Measurements from ENCODE around the gene RIOK1. TPM values are rescaled to one million over a fixed set of nuclear protein-coding genes. Genes with fewer than 3 reads are reported as not detected.

Gene RIOK1
- total RNA-seq, 1 donor from 2014 or later = 24.9 TPM

- Mint-ChIP-seq H3K4me1 (ENCODE audit: low read depth, unreplicated experiment) (no peaks in the 10 kb centered on the region), H3K27me3 (ENCODE audit: unreplicated experiment) (no peaks in the 10 kb centered on the region), H3K36me3 (ENCODE audit: unreplicated experiment) (no peaks in the 10 kb centered on the region), H3K9me3 (ENCODE audit: unreplicated experiment) (no peaks in the 10 kb centered on the region), H3K27ac (ENCODE audit: unreplicated experiment) (no peak overlapping the region), H3K4me3 (ENCODE audit: unreplicated experiment) (no peak overlapping the region)
- DNase-seq = no peak
- no peak for TF ChIP-seq CTCF (IDR thresholded peaks at IDR 0.05; ENCODE audit: partially characterized antibody, unreplicated experiment)
These were observed 29.5 kb downstream of the RIOK1 start for GRCh38 chr6:7419065-7419464.

GRCh38 chr6:7421066-7421465, 31.5 kb downstream of the RIOK1 start:
- H3K4me3 Mint-ChIP-seq (ENCODE audit: unreplicated experiment) = no peak overlapping the region
- no peaks in the 10 kb centered on the region for H3K9me3 Mint-ChIP-seq (ENCODE audit: unreplicated experiment)
- no peaks in the 10 kb centered on the region for H3K27me3 Mint-ChIP-seq (ENCODE audit: unreplicated experiment)
- H3K36me3 Mint-ChIP-seq (ENCODE audit: unreplicated experiment) = no peaks in the 10 kb centered on the region
- H3K4me1 Mint-ChIP-seq (ENCODE audit: low read depth, unreplicated experiment) = no peaks in the 10 kb centered on the region
- no peak for TF ChIP-seq CTCF (IDR thresholded peaks at IDR 0.05; ENCODE audit: partially characterized antibody, unreplicated experiment)
- no peak for DNase-seq
- H3K27ac Mint-ChIP-seq (ENCODE audit: unreplicated experiment) = no peak overlapping the region

GRCh38 chr6:7424058-7424457, 34.5 kb downstream of the RIOK1 start:
- Mint-ChIP-seq H3K27ac (ENCODE audit: unreplicated experiment) (no peak overlapping the region), H3K36me3 (ENCODE audit: unreplicated experiment) (no peaks in the 10 kb centered on the region), H3K27me3 (ENCODE audit: unreplicated experiment) (no peaks in the 10 kb centered on the region), H3K4me1 (ENCODE audit: low read depth, unreplicated experiment) (no peaks in the 10 kb centered on the region), H3K4me3 (ENCODE audit: unreplicated experiment) (no peak overlapping the region), H3K9me3 (ENCODE audit: unreplicated experiment) (no peaks in the 10 kb centered on the region)
- TF ChIP-seq CTCF (IDR thresholded peaks at IDR 0.05; ENCODE audit: partially characterized antibody, unreplicated experiment) = no peak
- DNase-seq = no peak

- no peak for DNase-seq
- H3K4me1 Mint-ChIP-seq (ENCODE audit: low read depth, unreplicated experiment) = no peaks in the 10 kb centered on the region
- no peaks in the 10 kb centered on the region for H3K36me3 Mint-ChIP-seq (ENCODE audit: unreplicated experiment)
- H3K9me3 Mint-ChIP-seq (ENCODE audit: unreplicated experiment) = no peaks in the 10 kb centered on the region
- H3K4me3 Mint-ChIP-seq (ENCODE audit: unreplicated experiment) = no peak overlapping the region
- no peak overlapping the region for H3K27ac Mint-ChIP-seq (ENCODE audit: unreplicated experiment)
- peak; percentile 14 for TF ChIP-seq CTCF (IDR thresholded peaks at IDR 0.05; ENCODE audit: partially characterized antibody, unreplicated experiment)
- H3K27me3 Mint-ChIP-seq (ENCODE audit: unreplicated experiment) = no peaks in the 10 kb centered on the region
These were observed 35.6 kb downstream of the RIOK1 start for GRCh38 chr6:7424967-7425807.

GRCh38 chr6:7425808-7426190, 36.2 kb downstream of the RIOK1 start:
- no peak for DNase-seq
- TF ChIP-seq CTCF (IDR thresholded peaks at IDR 0.05; ENCODE audit: partially characterized antibody, unreplicated experiment) = no peak
- no peaks in the 10 kb centered on the region for H3K27me3 Mint-ChIP-seq (ENCODE audit: unreplicated experiment)
- H3K36me3 Mint-ChIP-seq (ENCODE audit: unreplicated experiment) = no peaks in the 10 kb centered on the region
- no peaks in the 10 kb centered on the region for H3K4me1 Mint-ChIP-seq (ENCODE audit: low read depth, unreplicated experiment)
- no peak overlapping the region for H3K4me3 Mint-ChIP-seq (ENCODE audit: unreplicated experiment)
- H3K9me3 Mint-ChIP-seq (ENCODE audit: unreplicated experiment) = no peaks in the 10 kb centered on the region
- H3K27ac Mint-ChIP-seq (ENCODE audit: unreplicated experiment) = no peak overlapping the region

All from glutamatergic neuron (in vitro differentiated cells).